ENCODE results near the gene EYA2. TPM values are rescaled to one million over a fixed set of nuclear protein-coding genes. Genes with fewer than 3 reads are reported as not detected.

EYA2 gene
- total RNA-seq, 1 experiment from 2014 or later: 0.33 TPM

DNA sequence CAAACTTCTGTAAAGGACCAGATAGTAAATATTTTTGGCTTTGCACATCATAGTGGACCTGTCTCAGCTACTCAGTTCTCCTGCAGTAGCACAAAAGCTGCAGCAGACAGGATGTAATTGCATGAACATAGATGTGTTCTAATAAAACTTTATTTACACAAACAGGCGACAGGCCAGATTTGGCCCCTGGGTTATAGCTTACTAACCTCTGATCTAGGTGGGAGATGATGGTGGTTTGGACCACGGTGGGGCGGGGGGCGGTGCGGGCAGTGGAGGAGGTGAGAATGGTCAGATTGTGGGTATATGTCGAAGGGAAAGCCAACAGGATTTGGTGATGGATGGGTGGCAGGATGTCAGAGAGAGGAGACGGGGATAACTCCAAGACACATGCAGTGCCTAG lies 265.6 kb downstream of the EYA2 start:
- Histone ChIP-seq H3K9ac (ENCODE audit: low read length) (no peak overlapping the region), H2AFZ (ENCODE audit: low read length) (no peak overlapping the region), H3K27ac (ENCODE audit: low read length) (no peak overlapping the region), H3K4me2 (ENCODE audit: low read length) (no peak overlapping the region), H3K79me2 (ENCODE audit: low read length) (no peaks in the 10 kb centered on the region), H3K9me3 (ENCODE audit: low read length) (no peaks in the 10 kb centered on the region), H3K9me2 (replicated peaks; ENCODE audit: low read length) (no peaks in the 10 kb centered on the region), H3K36me3 (ENCODE audit: low read depth, low read length) (no peaks in the 10 kb centered on the region), H3K4me3 (ENCODE audit: low read length) (no peak overlapping the region), H3K4me1 (ENCODE audit: insufficient read depth, low read length) (no peaks in the 10 kb centered on the region), H3F3A (ENCODE audit: low read length, unreplicated experiment) (no peaks in the 10 kb centered on the region), H3K27me3 (ENCODE audit: low read length) (no peaks in the 10 kb centered on the region), H4K20me1 (ENCODE audit: low read length) (no peaks in the 10 kb centered on the region)
- BruUV-seq (replicated peaks): no TSS peak
- TF ChIP-seq, protein P1, sequence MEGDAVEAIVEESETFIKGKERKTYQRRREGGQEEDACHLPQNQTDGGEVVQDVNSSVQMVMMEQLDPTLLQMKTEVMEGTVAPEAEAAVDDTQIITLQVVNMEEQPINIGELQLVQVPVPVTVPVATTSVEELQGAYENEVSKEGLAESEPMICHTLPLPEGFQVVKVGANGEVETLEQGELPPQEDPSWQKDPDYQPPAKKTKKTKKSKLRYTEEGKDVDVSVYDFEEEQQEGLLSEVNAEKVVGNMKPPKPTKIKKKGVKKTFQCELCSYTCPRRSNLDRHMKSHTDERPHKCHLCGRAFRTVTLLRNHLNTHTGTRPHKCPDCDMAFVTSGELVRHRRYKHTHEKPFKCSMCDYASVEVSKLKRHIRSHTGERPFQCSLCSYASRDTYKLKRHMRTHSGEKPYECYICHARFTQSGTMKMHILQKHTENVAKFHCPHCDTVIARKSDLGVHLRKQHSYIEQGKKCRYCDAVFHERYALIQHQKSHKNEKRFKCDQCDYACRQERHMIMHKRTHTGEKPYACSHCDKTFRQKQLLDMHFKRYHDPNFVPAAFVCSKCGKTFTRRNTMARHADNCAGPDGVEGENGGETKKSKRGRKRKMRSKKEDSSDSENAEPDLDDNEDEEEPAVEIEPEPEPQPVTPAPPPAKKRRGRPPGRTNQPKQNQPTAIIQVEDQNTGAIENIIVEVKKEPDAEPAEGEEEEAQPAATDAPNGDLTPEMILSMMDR (conservative IDR thresholded peaks at IDR 0.05; ENCODE audit: low read depth, low read length): no peak
- no peak for TF ChIP-seq EZH2 (IDR thresholded peaks at IDR 0.05; ENCODE audit: low read length, unreplicated experiment)
- TF ChIP-seq EZH2phosphoT487 (IDR thresholded peaks at IDR 0.05; ENCODE audit: borderline replicate concordance, low read length): no peak
- intact Hi-C loops (cut with micrococcal nuclease): no loop called here
- no peak for DNase-seq
- ChIA-PET CTCF (no interaction called here), POLR2A (ENCODE audit: unreplicated experiment) (no interaction called here)
- no peak for ATAC-seq

DNA sequence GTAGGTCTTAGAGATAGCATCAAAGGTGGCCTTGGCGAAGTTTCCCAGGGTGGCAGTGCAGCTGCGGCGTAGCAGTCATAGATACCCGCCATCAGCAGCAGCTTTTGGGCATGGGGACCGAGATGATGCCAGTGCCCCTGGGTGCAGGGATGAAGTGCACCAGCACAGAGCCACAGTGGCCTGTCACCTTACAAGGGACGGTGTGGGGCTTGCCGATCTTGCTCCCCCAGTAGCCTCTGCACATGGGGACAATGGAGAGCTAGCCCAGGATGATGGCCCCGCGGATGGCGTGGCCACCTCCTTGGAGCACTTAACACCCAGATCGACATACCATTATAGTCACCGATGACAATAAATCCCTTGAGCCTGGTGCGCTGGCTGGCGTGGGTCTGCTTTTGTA lies 266.3 kb downstream of the EYA2 start:
- H2AFZ ChIP-seq (ENCODE audit: low read length): no peak overlapping the region
- H3K4me2 ChIP-seq (ENCODE audit: low read length): no peak overlapping the region
- no peaks in the 10 kb centered on the region for H3F3A ChIP-seq (ENCODE audit: low read length, unreplicated experiment)
- intact Hi-C loops (cut with micrococcal nuclease): no loop called here
- no peaks in the 10 kb centered on the region for H3K36me3 ChIP-seq (ENCODE audit: low read depth, low read length)
- POLR2A ChIA-PET (ENCODE audit: unreplicated experiment): no interaction called here
- H3K27me3 ChIP-seq (ENCODE audit: low read length): no peaks in the 10 kb centered on the region
- H3K4me3 ChIP-seq (ENCODE audit: low read length): no peak overlapping the region
- DNase-seq (no peak), ATAC-seq (no peak)
- no peak overlapping the region for H3K9ac ChIP-seq (ENCODE audit: low read length)
- CTCF ChIA-PET: interaction anchor here (0.6 kb wide), 1 partner anchor 36 kb away, joined by 3 read pairs; no protein-coding TSS in a partner anchor
- H3K9me3 ChIP-seq (ENCODE audit: low read length): no peaks in the 10 kb centered on the region
- H3K4me1 ChIP-seq (ENCODE audit: insufficient read depth, low read length): no peaks in the 10 kb centered on the region
- TF ChIP-seq EZH2 (IDR thresholded peaks at IDR 0.05; ENCODE audit: low read length, unreplicated experiment): no peak
- TF ChIP-seq EZH2phosphoT487 (IDR thresholded peaks at IDR 0.05; ENCODE audit: borderline replicate concordance, low read length): no peak
- TF ChIP-seq, protein P1 (conservative IDR thresholded peaks at IDR 0.05; ENCODE audit: low read depth, low read length): no peak
- H3K79me2 ChIP-seq (ENCODE audit: low read length): no peaks in the 10 kb centered on the region
- H3K27ac ChIP-seq (ENCODE audit: low read length): no peak overlapping the region
- H4K20me1 ChIP-seq (ENCODE audit: low read length): no peaks in the 10 kb centered on the region
- BruUV-seq (replicated peaks): no TSS peak
- H3K9me2 ChIP-seq (replicated peaks; ENCODE audit: low read length): no peaks in the 10 kb centered on the region

DNA sequence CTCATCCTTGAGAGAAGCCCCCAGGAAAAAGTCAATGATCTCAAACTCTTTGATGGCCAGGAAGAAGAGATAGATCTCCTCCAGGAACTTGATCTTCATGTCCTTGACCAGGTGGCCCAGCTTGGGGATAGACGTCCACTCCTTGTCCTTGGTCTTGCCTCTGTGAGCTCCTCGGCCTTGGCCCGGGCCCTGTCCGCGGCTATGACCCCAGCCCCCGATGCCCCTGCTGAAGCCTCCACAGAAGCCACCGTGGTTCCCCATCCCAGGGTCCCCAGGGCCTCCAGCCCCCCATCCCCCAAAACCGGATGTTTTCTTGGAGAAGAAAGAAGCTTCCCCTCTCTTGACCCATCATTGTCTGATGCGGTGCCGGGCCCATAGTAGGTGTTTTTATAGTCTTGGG lies 266.8 kb downstream of the EYA2 start:
- Histone ChIP-seq H2AFZ (ENCODE audit: low read length) (no peak overlapping the region), H4K20me1 (ENCODE audit: low read length) (no peaks in the 10 kb centered on the region), H3K9me2 (replicated peaks; ENCODE audit: low read length) (no peaks in the 10 kb centered on the region), H3K4me3 (ENCODE audit: low read length) (no peak overlapping the region), H3K27ac (ENCODE audit: low read length) (no peak overlapping the region), H3K27me3 (ENCODE audit: low read length) (no peaks in the 10 kb centered on the region), H3K9ac (ENCODE audit: low read length) (no peak overlapping the region), H3K79me2 (ENCODE audit: low read length) (no peaks in the 10 kb centered on the region), H3K9me3 (ENCODE audit: low read length) (no peaks in the 10 kb centered on the region), H3F3A (ENCODE audit: low read length, unreplicated experiment) (no peaks in the 10 kb centered on the region), H3K36me3 (ENCODE audit: low read depth, low read length) (no peaks in the 10 kb centered on the region), H3K4me1 (ENCODE audit: insufficient read depth, low read length) (no peaks in the 10 kb centered on the region), H3K4me2 (ENCODE audit: low read length) (no peak overlapping the region)
- BruUV-seq (replicated peaks): no TSS peak
- no peak for DNase-seq
- ChIA-PET CTCF (no interaction called here), POLR2A (ENCODE audit: unreplicated experiment) (no interaction called here)
- no peak for ATAC-seq
- intact Hi-C loops (cut with micrococcal nuclease): no loop called here
- TF ChIP-seq, protein P1 (conservative IDR thresholded peaks at IDR 0.05; ENCODE audit: low read depth, low read length): no peak
- TF ChIP-seq EZH2phosphoT487 (IDR thresholded peaks at IDR 0.05; ENCODE audit: borderline replicate concordance, low read length): no peak
- TF ChIP-seq EZH2 (IDR thresholded peaks at IDR 0.05; ENCODE audit: low read length, unreplicated experiment): no peak
